Cortex of kidney (tissue), 1 donor: ENCODE measurements around the gene KDM5B.
"Not testable (repeated sequence)": the region's sequence is repeated elsewhere in the genome, so short reads cannot be mapped to it uniquely, and the experiment has no call there.

Source experiments
- DNase-seq: peaks from one replicate; lab custom pipeline; 2025; lab: John Stamatoyannopoulos, UW

The KDM5B gene

GRCh38 chr1:202812176-202813026, 4.2 kb upstream of the KDM5B start:
- DNase-seq: no peak

GRCh38 chr1:202811296-202812175, 3.3 kb upstream of the KDM5B start:
- no peak for DNase-seq

- no peak for DNase-seq
These were observed 2.5 kb upstream of the KDM5B start, which contains the start of gene PCAT6 for GRCh38 chr1:202810615-202811295. Gene PCAT6 (plus strand): TSS chr1:202810954.

- DNase-seq: no peak
These were observed 2.0 kb upstream of the KDM5B start for GRCh38 chr1:202810193-202810614.

GRCh38 chr1:202809597-202810159, 1.5 kb upstream of the KDM5B start:
- DNase-seq: no peak

GRCh38 chr1:202807451-202807925, 733 bp downstream of the KDM5B start:
- DNase-seq: no peak

- DNase-seq: no peak
These were observed 1.3 kb downstream of the KDM5B start for GRCh38 chr1:202806845-202807450.

- DNase-seq: no peak
These were observed 2.1 kb downstream of the KDM5B start for GRCh38 chr1:202805886-202806844.

- no peak for DNase-seq
These were observed 4.1 kb downstream of the KDM5B start for GRCh38 chr1:202804126-202804525.

- DNase-seq: no peak
These were observed 5.0 kb downstream of the KDM5B start for GRCh38 chr1:202802998-202803932.

- DNase-seq: no peak
These were observed 6.2 kb downstream of the KDM5B start for GRCh38 chr1:202802034-202802433.

GRCh38 chr1:202801175-202801574, 7.0 kb downstream of the KDM5B start:
- DNase-seq: no peak

- no peak for DNase-seq
These were observed 7.5 kb downstream of the KDM5B start for GRCh38 chr1:202800742-202801141.

- DNase-seq: no peak
These were observed 9.4 kb downstream of the KDM5B start for GRCh38 chr1:202798792-202799331.

GRCh38 chr1:202798260-202798659, 10.0 kb downstream of the KDM5B start:
- no peak for DNase-seq

- no peak for DNase-seq
These were observed 11.6 kb downstream of the KDM5B start for GRCh38 chr1:202796670-202797069.

GRCh38 chr1:202794931-202795330, 13.3 kb downstream of the KDM5B start:
- not testable (repeated sequence) for DNase-seq

- DNase-seq: no peak
These were observed 14.0 kb downstream of the KDM5B start for GRCh38 chr1:202794051-202794740.
